Measurements from ENCODE around the gene PTPRD.

DNA sequence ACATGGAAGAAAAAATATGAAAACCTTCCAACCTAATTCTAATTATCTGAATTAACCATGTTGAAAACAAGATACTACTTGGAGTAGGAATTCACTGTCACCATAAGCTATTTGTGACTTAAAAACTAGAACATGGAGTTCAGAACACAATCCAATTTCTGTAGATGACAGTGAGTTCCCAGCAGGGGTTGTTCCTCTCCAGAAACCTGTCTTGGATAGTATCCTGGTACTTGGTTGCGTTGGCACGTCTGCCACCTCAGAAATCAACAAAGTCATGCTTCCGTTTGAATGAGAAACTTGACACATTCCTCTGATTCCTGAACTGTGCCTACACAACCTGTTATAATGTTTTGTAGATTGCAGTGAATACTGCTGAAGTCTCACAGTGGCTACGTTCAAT, 2023.3 kb downstream of the PTPRD start:
- TF ChIP-seq, protein P1, sequence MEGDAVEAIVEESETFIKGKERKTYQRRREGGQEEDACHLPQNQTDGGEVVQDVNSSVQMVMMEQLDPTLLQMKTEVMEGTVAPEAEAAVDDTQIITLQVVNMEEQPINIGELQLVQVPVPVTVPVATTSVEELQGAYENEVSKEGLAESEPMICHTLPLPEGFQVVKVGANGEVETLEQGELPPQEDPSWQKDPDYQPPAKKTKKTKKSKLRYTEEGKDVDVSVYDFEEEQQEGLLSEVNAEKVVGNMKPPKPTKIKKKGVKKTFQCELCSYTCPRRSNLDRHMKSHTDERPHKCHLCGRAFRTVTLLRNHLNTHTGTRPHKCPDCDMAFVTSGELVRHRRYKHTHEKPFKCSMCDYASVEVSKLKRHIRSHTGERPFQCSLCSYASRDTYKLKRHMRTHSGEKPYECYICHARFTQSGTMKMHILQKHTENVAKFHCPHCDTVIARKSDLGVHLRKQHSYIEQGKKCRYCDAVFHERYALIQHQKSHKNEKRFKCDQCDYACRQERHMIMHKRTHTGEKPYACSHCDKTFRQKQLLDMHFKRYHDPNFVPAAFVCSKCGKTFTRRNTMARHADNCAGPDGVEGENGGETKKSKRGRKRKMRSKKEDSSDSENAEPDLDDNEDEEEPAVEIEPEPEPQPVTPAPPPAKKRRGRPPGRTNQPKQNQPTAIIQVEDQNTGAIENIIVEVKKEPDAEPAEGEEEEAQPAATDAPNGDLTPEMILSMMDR (IDR thresholded peaks at IDR 0.05; ENCODE audit: low read depth, low read length, poor library complexity, severe bottlenecking) = no peak
- no peak for TF ChIP-seq EZH2phosphoT487 (IDR thresholded peaks at IDR 0.05; ENCODE audit: borderline replicate concordance, low read length)

Measured in DOHH2 (cell line).